ENCODE data around the gene PGF. TPM values are rescaled to one million over a fixed set of nuclear protein-coding genes. Genes with fewer than 3 reads are reported as not detected.

PGF gene
- total and polyA plus RNA-seq, 2 of the 13 experiments (the other 11 are each of a cell fraction or from before 2014, with no cell fraction given), result 10.7 to 27.5 TPM

- TF ChIP-seq SP1 (IDR thresholded peaks at IDR 0.05), result no peak
- no peak for TF ChIP-seq SP1 (CRISPR knock-in tag; IDR thresholded peaks at IDR 0.05)
- TF ChIP-seq STAG1 (CRISPR knock-in tag; IDR thresholded peaks at IDR 0.05), result peak; percentile 82
- TF ChIP-seq, protein P1, sequence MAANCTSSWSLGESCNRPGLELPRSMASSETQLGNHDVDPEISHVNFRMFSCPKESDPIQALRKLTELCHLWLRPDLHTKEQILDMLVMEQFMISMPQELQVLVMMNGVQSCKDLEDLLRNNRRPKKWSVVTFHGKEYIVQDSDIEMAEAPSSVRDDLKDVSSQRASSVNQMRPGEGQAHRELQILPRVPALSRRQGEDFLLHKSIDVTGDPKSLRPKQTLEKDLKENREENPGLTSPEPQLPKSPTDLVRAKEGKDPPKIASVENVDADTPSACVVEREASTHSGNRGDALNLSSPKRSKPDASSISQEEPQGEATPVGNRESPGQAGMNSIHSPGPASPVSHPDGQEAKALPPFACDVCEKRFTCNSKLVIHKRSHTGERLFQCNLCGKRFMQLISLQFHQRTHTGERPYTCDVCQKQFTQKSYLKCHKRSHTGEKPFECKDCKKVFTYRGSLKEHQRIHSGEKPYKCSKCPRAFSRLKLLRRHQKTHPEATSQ (CRISPR knock-in tag; IDR thresholded peaks at IDR 0.05; ENCODE audit: borderline replicate concordance), result no peak
- TF ChIP-seq ZFP82 (CRISPR knock-in tag; IDR thresholded peaks at IDR 0.05; ENCODE audit: borderline replicate concordance), result no peak
- TF ChIP-seq GATAD2A (CRISPR knock-in tag; IDR thresholded peaks at IDR 0.05), result peak; percentile 64
- TF ChIP-seq TRIM22 (IDR thresholded peaks at IDR 0.05), result no peak
- no peak for TF ChIP-seq RFXAP (CRISPR knock-in tag; IDR thresholded peaks at IDR 0.05; ENCODE audit: borderline replicate concordance)
- TF ChIP-seq IRF9 (CRISPR knock-in tag; IDR thresholded peaks at IDR 0.05; ENCODE audit: borderline replicate concordance), result peak; percentile 31; the same call in 1 of the 2 replicates
- TF ChIP-seq FUBP1 (CRISPR knock-in tag; IDR thresholded peaks at IDR 0.05; ENCODE audit: borderline replicate concordance), result no peak
- TF ChIP-seq TSC22D2 (CRISPR knock-in tag; IDR thresholded peaks at IDR 0.05; ENCODE audit: borderline replicate concordance), result 0 out of 2 replicates have a peak, but pooled peaks have one; percentile 54
- no peak for TF ChIP-seq ZBTB8A (CRISPR knock-in tag; IDR thresholded peaks at IDR 0.05; ENCODE audit: borderline replicate concordance, low read depth)
- TF ChIP-seq RAD21 (CRISPR knock-in tag; IDR thresholded peaks at IDR 0.05), result peak; percentile 80
- TF ChIP-seq NR2F2 (IDR thresholded peaks at IDR 0.05; ENCODE audit: borderline replicate concordance, low read depth), result no peak
- 0 out of 2 replicates have a peak, but pooled peaks have one; percentile 29 for TF ChIP-seq ZBTB10 (CRISPR knock-in tag; IDR thresholded peaks at IDR 0.05; ENCODE audit: borderline replicate concordance)
- TF ChIP-seq, protein P2, sequence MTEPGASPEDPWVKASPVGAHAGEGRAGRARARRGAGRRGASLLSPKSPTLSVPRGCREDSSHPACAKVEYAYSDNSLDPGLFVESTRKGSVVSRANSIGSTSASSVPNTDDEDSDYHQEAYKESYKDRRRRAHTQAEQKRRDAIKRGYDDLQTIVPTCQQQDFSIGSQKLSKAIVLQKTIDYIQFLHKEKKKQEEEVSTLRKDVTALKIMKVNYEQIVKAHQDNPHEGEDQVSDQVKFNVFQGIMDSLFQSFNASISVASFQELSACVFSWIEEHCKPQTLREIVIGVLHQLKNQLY (CRISPR knock-in tag; IDR thresholded peaks at IDR 0.05), result 0 out of 2 replicates have a peak, but pooled peaks have one; percentile 35
- TF ChIP-seq ZBTB38 (CRISPR knock-in tag; IDR thresholded peaks at IDR 0.05), result peak; percentile 45; the same call in 1 of the 2 replicates
- no peak for TF ChIP-seq SMARCC2 (IDR thresholded peaks at IDR 0.05)
Measured at GRCh38 chr14:74905595-74906142, 49.7 kb downstream of the PGF start (continued).
